Measurements from ENCODE around the gene FAM162B.
"Not testable (repeated sequence)": the region's sequence is repeated elsewhere in the genome, so short reads cannot be mapped to it uniquely, and the experiment has no call there.

The FAM162B gene

DNA sequence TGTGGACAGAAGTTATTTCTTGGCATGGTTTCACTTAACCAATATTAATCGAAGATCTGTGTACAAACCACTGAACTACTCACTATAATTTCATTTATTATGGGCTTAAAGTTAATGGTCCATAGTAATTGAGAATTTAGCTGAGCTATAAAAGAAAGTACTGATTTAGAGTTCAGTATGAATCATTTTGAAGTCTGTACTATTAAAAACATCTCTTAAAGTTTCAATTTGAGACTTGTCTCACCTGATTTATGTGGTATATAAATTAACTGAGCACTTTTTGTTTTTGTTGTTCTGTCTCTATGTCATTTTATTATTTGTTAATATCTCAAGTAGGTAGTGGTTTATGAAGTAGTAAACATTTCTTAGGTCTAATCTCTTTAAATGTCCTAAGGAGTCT, 59.6 kb downstream of the FAM162B start:
- ChIA-PET CTCF (interaction anchor here (0.5 to 0.6 kb wide), 2 partner anchors 35 to 143 kb away, joined by 3 read pairs; no protein-coding TSS in a partner anchor), POLR2A (ENCODE audit: low non-redundant PET) (no interaction called here)
- TF ChIP-seq, protein P1, sequence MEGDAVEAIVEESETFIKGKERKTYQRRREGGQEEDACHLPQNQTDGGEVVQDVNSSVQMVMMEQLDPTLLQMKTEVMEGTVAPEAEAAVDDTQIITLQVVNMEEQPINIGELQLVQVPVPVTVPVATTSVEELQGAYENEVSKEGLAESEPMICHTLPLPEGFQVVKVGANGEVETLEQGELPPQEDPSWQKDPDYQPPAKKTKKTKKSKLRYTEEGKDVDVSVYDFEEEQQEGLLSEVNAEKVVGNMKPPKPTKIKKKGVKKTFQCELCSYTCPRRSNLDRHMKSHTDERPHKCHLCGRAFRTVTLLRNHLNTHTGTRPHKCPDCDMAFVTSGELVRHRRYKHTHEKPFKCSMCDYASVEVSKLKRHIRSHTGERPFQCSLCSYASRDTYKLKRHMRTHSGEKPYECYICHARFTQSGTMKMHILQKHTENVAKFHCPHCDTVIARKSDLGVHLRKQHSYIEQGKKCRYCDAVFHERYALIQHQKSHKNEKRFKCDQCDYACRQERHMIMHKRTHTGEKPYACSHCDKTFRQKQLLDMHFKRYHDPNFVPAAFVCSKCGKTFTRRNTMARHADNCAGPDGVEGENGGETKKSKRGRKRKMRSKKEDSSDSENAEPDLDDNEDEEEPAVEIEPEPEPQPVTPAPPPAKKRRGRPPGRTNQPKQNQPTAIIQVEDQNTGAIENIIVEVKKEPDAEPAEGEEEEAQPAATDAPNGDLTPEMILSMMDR (conservative IDR thresholded peaks at IDR 0.05; ENCODE audit: low read depth), result no peak
- DNase-seq (ENCODE audit: low spot score), result no peak
- no peak overlapping the region for H3K27ac ChIP-seq

DNA sequence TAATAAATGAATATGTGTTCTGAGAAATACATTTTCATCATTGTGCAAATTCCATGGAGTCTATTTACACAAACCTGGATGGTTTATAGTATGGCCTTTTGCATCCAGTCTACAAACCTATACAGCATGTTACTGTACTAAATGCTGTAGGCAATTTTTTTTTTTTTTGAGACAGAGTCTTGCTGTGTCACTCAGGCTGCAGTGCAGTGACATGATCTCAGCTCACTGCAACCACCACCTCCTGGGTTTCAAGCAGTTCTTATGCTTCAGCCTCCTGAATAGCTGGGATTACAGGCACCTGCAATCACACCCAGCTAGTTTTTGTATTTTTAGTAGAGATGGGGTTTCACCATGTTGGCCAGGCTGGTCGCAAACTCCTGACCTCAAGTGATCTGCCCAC, 61.6 kb downstream of the FAM162B start:
- CTCF ChIA-PET; POLR2A ChIA-PET (ENCODE audit: low non-redundant PET); H3K27ac ChIP-seq: not testable (repeated sequence)

More for the DNA sequence above, 61.6 kb downstream of the FAM162B start:
- not testable (repeated sequence) for DNase-seq (ENCODE audit: low spot score)

Data from RWPE1 (cell line).